HEK293 (cell line): ENCODE data around the gene LSM7.

Experiments
- CTCF ChIA-PET: fragments of 350-600 bp; formaldehyde crosslinking; extraction: SDS; loops from one replicate; lab custom pipeline; 2021; ENCODE audit warnings: antibody characterized with exemption; lab: Yijun Ruan, JAX
- POLR2A ChIA-PET: fragments of 300-600 bp; formaldehyde crosslinking; extraction: SDS; loops from one replicate; lab custom pipeline; 2020; ENCODE audit warnings: antibody characterized with exemption, inconsistent platforms; lab: Yijun Ruan, JAX
- H3K27ac ChIP-seq: fragments of 200-500 bp; sonication (Bioruptor generic); 2 replicates; pipeline ENCODE4 v1.5.1; 2014; ENCODE audit warnings: low read depth, low read length, control low read depth, inconsistent platforms; ENCODE audit errors: extremely low read depth
- H3K36me3 ChIP-seq, 2 experiments: fragments of 200-500 bp in 1 of 2; sonication (Bioruptor generic) in 1 of 2; 1 replicate in 1 of 2; 2 replicates in 1 of 2; pipeline ENCODE4 v1.5.1; 2014 to 2017; ENCODE audit warnings: inconsistent platforms in 2 of 2, low read length in 2 of 2; ENCODE audit not compliant: control insufficient read depth in 2 of 2, insufficient read depth in 1 of 2
- H3K4me1 ChIP-seq: fragments of 200-500 bp; sonication (Bioruptor generic); 2 replicates; pipeline ENCODE4 v1.5.1; 2014; ENCODE audit warnings: mild to moderate bottlenecking, low read length, inconsistent platforms; ENCODE audit not compliant: control insufficient read depth, insufficient read depth
- H3K4me3 ChIP-seq: 2 replicates; pipeline ENCODE4 v1.5.1; 2011; ENCODE audit warnings: low read depth, mild to moderate bottlenecking, control low read depth, low read length, moderate library complexity
- H3K9me3 ChIP-seq: fragments of 200-500 bp; sonication (Bioruptor generic); 2 replicates; pipeline ENCODE4 v1.5.1; 2014; ENCODE audit warnings: low read depth, low read length, inconsistent platforms; ENCODE audit not compliant: control insufficient read depth, insufficient read depth
- CTCF ChIP-seq: fragments of 450-650 bp; formaldehyde crosslinking; IDR thresholded peaks from 2 replicates; pipeline ENCODE4 v1.5.1; 2016; ENCODE audit warnings: missing biosample characterization, missing genetic modification characterization
- GFI1B ChIP-seq: fragments of 450-650 bp; formaldehyde crosslinking; IDR thresholded peaks from 2 replicates; pipeline ENCODE4 v1.5.1; 2016; ENCODE audit warnings: missing biosample characterization, missing genetic modification characterization
- IKZF3 ChIP-seq: fragments of 450-650 bp; IDR thresholded peaks from 2 replicates; pipeline ENCODE4 v1.5.0; 2018; ENCODE audit warnings: missing biosample characterization, mild to moderate bottlenecking, missing genetic modification characterization, moderate library complexity
- KLF8 ChIP-seq: fragments of 450-650 bp; formaldehyde crosslinking; IDR thresholded peaks from 2 replicates; pipeline ENCODE4 v1.5.1; 2016; ENCODE audit warnings: missing biosample characterization, missing genetic modification characterization
- KLF9 ChIP-seq: fragments of 450-650 bp; formaldehyde crosslinking; IDR thresholded peaks from 2 replicates; pipeline ENCODE4 v1.5.1; 2016; ENCODE audit warnings: missing biosample characterization, missing genetic modification characterization, low read depth
- MZF1 ChIP-seq: fragments of 450-650 bp; formaldehyde crosslinking; IDR thresholded peaks from 2 replicates; pipeline ENCODE4 v1.5.1; 2017; ENCODE audit warnings: missing biosample characterization, missing genetic modification characterization, borderline replicate concordance
- PRDM4 ChIP-seq: fragments of 450-650 bp; formaldehyde crosslinking; IDR thresholded peaks from 2 replicates; pipeline ENCODE4 v1.5.1; 2017; ENCODE audit warnings: missing biosample characterization, missing genetic modification characterization
- SCRT2 ChIP-seq: fragments of 450-650 bp; formaldehyde crosslinking; IDR thresholded peaks from 2 replicates; pipeline ENCODE4 v1.5.1; 2016; ENCODE audit warnings: missing biosample characterization, missing genetic modification characterization
- SP2 ChIP-seq: fragments of 450-650 bp; formaldehyde crosslinking; IDR thresholded peaks from 2 replicates; pipeline ENCODE4 v1.5.1; 2016; ENCODE audit warnings: missing biosample characterization, missing genetic modification characterization
- SP3 ChIP-seq: fragments of 450-650 bp; formaldehyde crosslinking; IDR thresholded peaks from 2 replicates; pipeline ENCODE4 v1.5.1; 2016; ENCODE audit warnings: missing biosample characterization, missing genetic modification characterization
- ZFP3 ChIP-seq: fragments of 450-650 bp; formaldehyde crosslinking; IDR thresholded peaks from 2 replicates; pipeline ENCODE4 v1.5.1; 2016; ENCODE audit warnings: low read depth, missing biosample characterization, missing genetic modification characterization
- ZNF10 ChIP-seq: fragments of 450-650 bp; formaldehyde crosslinking; IDR thresholded peaks from 2 replicates; pipeline ENCODE4 v1.5.1; 2017; ENCODE audit warnings: missing biosample characterization, missing genetic modification characterization
- ZNF121 ChIP-seq: fragments of 450-650 bp; formaldehyde crosslinking; IDR thresholded peaks from 2 replicates; pipeline ENCODE4 v1.5.1; 2016; ENCODE audit warnings: missing biosample characterization, missing genetic modification characterization
- ZNF169 ChIP-seq: fragments of 450-650 bp; formaldehyde crosslinking; IDR thresholded peaks from 2 replicates; pipeline ENCODE4 v1.5.1; 2016; ENCODE audit warnings: missing biosample characterization, missing genetic modification characterization
- ZNF175 ChIP-seq: fragments of 450-650 bp; formaldehyde crosslinking; IDR thresholded peaks from 2 replicates; pipeline ENCODE4 v1.5.1; 2016; ENCODE audit warnings: missing biosample characterization, missing genetic modification characterization
- ZNF248 ChIP-seq: fragments of 450-650 bp; formaldehyde crosslinking; IDR thresholded peaks from 2 replicates; pipeline ENCODE4 v1.5.1; 2017; ENCODE audit warnings: missing biosample characterization, missing genetic modification characterization
- ZNF341 ChIP-seq: fragments of 450-650 bp; formaldehyde crosslinking; IDR thresholded peaks from 2 replicates; pipeline ENCODE4; 2016; ENCODE audit warnings: low read depth, missing biosample characterization, missing genetic modification characterization
- ZNF473 ChIP-seq: fragments of 450-650 bp; formaldehyde crosslinking; IDR thresholded peaks from 2 replicates; pipeline ENCODE4 v1.5.1; 2017; ENCODE audit warnings: missing biosample characterization, missing genetic modification characterization
- ZNF513 ChIP-seq: fragments of 450-650 bp; IDR thresholded peaks from 2 replicates; pipeline ENCODE4 v1.5.1; 2018; ENCODE audit warnings: missing biosample characterization, missing genetic modification characterization
- ZNF544 ChIP-seq: fragments of 450-650 bp; formaldehyde crosslinking; IDR thresholded peaks from 2 replicates; pipeline ENCODE4 v1.5.0; 2017; ENCODE audit warnings: missing biosample characterization, missing genetic modification characterization
- ZNF549 ChIP-seq: fragments of 450-650 bp; IDR thresholded peaks from 2 replicates; pipeline ENCODE4 v1.5.1; 2018; ENCODE audit warnings: missing biosample characterization, missing genetic modification characterization, mild to moderate bottlenecking, inconsistent platforms, moderate library complexity
- ZNF654 ChIP-seq: fragments of 450-650 bp; formaldehyde crosslinking; IDR thresholded peaks from 2 replicates; pipeline ENCODE4 v1.5.1; 2016; ENCODE audit warnings: low read depth, missing biosample characterization, missing genetic modification characterization
- ZNF701 ChIP-seq: fragments of 450-650 bp; formaldehyde crosslinking; IDR thresholded peaks from 2 replicates; pipeline ENCODE4 v1.5.1; 2016; ENCODE audit warnings: missing biosample characterization, missing genetic modification characterization
- ZNF747 ChIP-seq: fragments of 450-650 bp; formaldehyde crosslinking; IDR thresholded peaks from 2 replicates; pipeline ENCODE4 v1.5.1; 2016; ENCODE audit warnings: missing biosample characterization, missing genetic modification characterization
- ZNF76 ChIP-seq: fragments of 450-650 bp; formaldehyde crosslinking; IDR thresholded peaks from 2 replicates; pipeline ENCODE4; 2016; ENCODE audit warnings: low read depth, missing biosample characterization, missing genetic modification characterization, borderline replicate concordance
- ZNF777 ChIP-seq: fragments of 450-650 bp; formaldehyde crosslinking; IDR thresholded peaks from 2 replicates; pipeline ENCODE4 v1.5.1; 2017; ENCODE audit warnings: missing biosample characterization, missing genetic modification characterization, borderline replicate concordance
- ZNF792 ChIP-seq: fragments of 450-650 bp; formaldehyde crosslinking; IDR thresholded peaks from 2 replicates; pipeline ENCODE4 v1.5.1; 2016; ENCODE audit warnings: missing biosample characterization, missing genetic modification characterization
- ZSCAN30 ChIP-seq: fragments of 450-650 bp; IDR thresholded peaks from 2 replicates; pipeline ENCODE4 v1.5.1; 2018; ENCODE audit warnings: missing biosample characterization, mild to moderate bottlenecking, missing genetic modification characterization, moderate library complexity

The LSM7 gene

GRCh38 chr19:2334986-2335846 is 6.8 kb upstream of the LSM7 start:
- Histone ChIP-seq H3K4me3 (no peak overlapping the region), H3K27ac (no peak overlapping the region), H3K4me1 (peaks cover 14% of the 10 kb centered on the region), H3K9me3 (no peaks in the 10 kb centered on the region), H3K36me3 (peaks cover 0 to 23% of the 10 kb centered on the region in 2 experiments; a peak in 1 of 3 replicates)
- CTCF ChIA-PET = no interaction called here
- POLR2A ChIA-PET = no interaction called here
- TF ChIP-seq ZNF544 (no peak), ZNF248 (tag by site-specific recombination) (no peak), IKZF3 (peak; percentile 19; the same call in 1 of the 2 replicates), SP3 (tag by site-specific recombination) (peak; percentile 62), SP2 (tag by site-specific recombination) (peak; percentile 59), PRDM4 (tag by site-specific recombination) (no peak), KLF8 (tag by site-specific recombination) (peak; percentile 65; the same call in 1 of the 2 replicates), KLF9 (tag by site-specific recombination) (peak; percentile 88), ZNF121 (tag by site-specific recombination) (no peak), ZNF792 (tag by site-specific recombination) (no peak), ZNF549 (no peak)

GRCh38 chr19:2334426-2334825 is 6.0 kb upstream of the LSM7 start:
- POLR2A ChIA-PET = no interaction called here
- H3K9me3 ChIP-seq = no peaks in the 10 kb centered on the region
- no peak overlapping the region for H3K27ac ChIP-seq
- H3K36me3 ChIP-seq = peaks cover 0 to 16% of the 10 kb centered on the region in 2 experiments; a peak in 1 of 3 replicates
- peaks cover 14% of the 10 kb centered on the region for H3K4me1 ChIP-seq
- H3K4me3 ChIP-seq = no peak overlapping the region
- TF ChIP-seq ZNF169 (tag by site-specific recombination) = no peak
- no peak for TF ChIP-seq ZNF747 (tag by site-specific recombination)
- TF ChIP-seq MZF1 (tag by site-specific recombination) = no peak
- no peak for TF ChIP-seq ZFP3 (tag by site-specific recombination)
- CTCF ChIA-PET = no interaction called here

- no peak overlapping the region for H3K4me3 ChIP-seq
- H3K36me3 ChIP-seq = peaks cover 0 to 11% of the 10 kb centered on the region in 2 experiments; a peak in 1 of 3 replicates
- H3K4me1 ChIP-seq = peaks cover 14% of the 10 kb centered on the region
- no peaks in the 10 kb centered on the region for H3K9me3 ChIP-seq
- peak overlapping the region; percentile 26; the same call in 1 of the 2 replicates for H3K27ac ChIP-seq
- CTCF ChIA-PET = no interaction called here
- POLR2A ChIA-PET = no interaction called here
- TF ChIP-seq ZNF513 (tag by site-specific recombination) = no peak
- no peak for TF ChIP-seq ZNF76 (tag by site-specific recombination)
- no peak for TF ChIP-seq GFI1B (tag by site-specific recombination)
- no peak for TF ChIP-seq ZNF654 (tag by site-specific recombination)
- TF ChIP-seq CTCF = peak; percentile 49
- TF ChIP-seq ZNF175 (tag by site-specific recombination) = no peak
- no peak for TF ChIP-seq ZSCAN30
- no peak for TF ChIP-seq ZNF777 (tag by site-specific recombination)
- no peak for TF ChIP-seq ZNF473 (tag by site-specific recombination)
- TF ChIP-seq ZNF10 = no peak
- TF ChIP-seq ZNF701 (tag by site-specific recombination) = no peak
- TF ChIP-seq ZNF341 = peak; percentile 81
- TF ChIP-seq SCRT2 (tag by site-specific recombination) = peak; percentile 73; the same call in 1 of the 2 replicates
Measured at GRCh38 chr19:2333807-2334211, 5.4 kb upstream of the LSM7 start.
